Measurements from ENCODE around the gene GALC.
A peak's percentile ranks its signal among the peaks of the same experiment; 100 is the strongest.

GALC gene

DNA sequence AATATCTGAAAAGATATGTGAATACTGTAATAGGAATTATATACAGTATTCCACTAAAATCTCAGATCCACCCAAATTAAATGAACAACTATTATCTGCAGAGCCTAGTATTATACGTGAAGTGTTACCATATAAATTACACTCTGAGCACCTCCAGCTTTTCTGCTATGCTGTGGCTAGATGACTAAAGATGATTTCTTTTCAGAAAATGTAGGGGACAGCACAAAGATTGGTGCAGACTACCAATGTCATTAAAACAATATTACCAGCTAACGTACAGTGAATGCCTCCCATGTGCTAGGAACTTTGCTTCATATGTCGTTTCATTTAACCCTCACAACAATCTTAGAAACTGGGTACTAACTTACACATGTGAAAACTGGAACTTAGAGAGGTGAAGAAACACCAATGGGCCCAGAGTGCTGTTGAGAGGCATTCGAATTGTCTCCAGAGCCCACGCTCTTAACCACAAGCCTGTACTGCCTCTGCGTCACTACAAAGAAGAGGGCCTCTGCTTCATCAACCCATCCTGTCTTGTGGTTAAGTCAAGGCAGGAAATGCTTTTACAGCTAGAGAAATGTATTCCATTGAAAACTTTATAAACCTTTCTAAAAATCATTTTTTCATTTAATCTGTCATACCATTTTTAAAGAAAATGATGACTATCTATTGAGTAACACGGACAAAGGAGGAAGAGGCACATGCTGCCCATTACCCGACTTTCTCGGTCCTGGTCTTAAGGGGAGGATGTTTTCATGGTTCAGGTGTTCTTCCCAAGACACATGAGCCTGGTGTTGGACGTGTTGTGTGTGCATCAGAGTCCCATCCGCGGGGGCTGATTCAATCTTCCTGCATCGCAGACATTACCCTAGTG, 13.2 kb upstream of the GALC start:
- FAIRE-seq: no peak

DNA sequence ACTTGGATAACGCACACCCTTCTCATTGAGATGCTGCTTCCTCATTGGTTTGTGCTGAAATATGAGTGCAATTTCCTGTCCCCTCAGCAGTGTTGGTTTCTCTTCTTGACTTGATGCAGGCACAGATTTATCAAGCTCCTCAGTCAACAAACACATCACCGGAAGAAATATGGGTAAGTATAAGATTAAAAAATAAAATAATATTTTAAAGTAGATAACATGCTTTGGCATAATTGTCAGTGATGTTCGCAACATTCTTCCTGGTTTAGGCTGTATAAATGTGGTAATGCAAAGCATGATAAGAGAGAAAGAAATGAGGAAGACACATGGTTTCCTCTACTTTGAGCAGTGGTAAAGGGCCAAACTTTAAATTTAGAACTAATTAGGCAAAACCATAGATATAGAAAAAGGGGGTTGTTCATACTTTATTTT, 12.1 kb upstream of the GALC start, which contains the start of gene GPR65:
TSS of gene GPR65 (plus strand) at position 86 of the 432 bp plus-strand sequence. CDS start 5,713 bp downstream, outside the sequence.
- no peak for FAIRE-seq

DNA sequence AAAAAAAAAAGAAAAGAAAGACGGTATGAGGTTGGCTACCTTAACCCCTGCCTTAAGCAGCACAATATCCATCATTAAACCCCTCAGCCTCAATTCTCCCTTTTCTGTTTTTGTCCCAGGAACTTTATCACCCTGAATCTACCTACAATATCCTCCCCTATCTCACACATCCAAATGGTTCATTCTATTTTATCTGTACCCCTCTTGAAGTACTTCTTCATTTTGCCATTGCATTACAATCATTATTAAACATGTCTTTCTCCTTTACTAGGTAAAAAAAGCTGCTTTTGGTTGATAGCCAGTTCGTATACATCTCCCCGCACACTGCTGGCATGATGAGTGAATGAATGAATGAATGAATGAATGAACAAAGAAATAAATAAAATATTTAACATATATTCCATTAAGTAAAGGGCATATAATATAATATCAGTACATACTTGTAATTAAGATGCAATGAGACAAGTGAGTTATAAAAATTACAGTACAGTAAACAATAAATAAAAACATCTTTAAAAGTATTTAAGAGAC, 11.6 kb upstream of the GALC start:
- no peak for FAIRE-seq

- FAIRE-seq: no peak
Observed at GRCh38 chr14:88003425-88003824, 10.4 kb upstream of the GALC start.

GRCh38 chr14:88002421-88003075, 9.6 kb upstream of the GALC start:
- FAIRE-seq: no peak

GRCh38 chr14:87999277-87999676, 6.3 kb upstream of the GALC start:
- no peak for FAIRE-seq

GRCh38 chr14:87998482-87998881, 5.5 kb upstream of the GALC start:
- no peak for FAIRE-seq

DNA sequence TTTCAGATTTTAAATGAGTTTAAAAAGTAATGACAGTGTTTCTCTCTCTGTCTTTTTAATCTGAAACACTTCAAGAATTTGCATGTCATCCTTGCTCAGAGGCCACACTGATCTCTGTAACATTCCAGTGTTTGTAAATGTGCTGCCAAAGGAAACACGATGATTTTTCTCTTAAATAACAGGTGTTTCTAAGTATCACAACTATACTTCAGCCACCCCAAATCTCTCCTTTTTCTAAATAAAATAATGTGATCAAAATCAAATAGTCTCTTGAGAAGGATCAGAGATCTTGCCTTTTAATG, 3.3 kb upstream of the GALC start:
- no peak for FAIRE-seq

- FAIRE-seq: no peak
Observed at GRCh38 chr14:87995500-87996290, 2.7 kb upstream of the GALC start.

DNA sequence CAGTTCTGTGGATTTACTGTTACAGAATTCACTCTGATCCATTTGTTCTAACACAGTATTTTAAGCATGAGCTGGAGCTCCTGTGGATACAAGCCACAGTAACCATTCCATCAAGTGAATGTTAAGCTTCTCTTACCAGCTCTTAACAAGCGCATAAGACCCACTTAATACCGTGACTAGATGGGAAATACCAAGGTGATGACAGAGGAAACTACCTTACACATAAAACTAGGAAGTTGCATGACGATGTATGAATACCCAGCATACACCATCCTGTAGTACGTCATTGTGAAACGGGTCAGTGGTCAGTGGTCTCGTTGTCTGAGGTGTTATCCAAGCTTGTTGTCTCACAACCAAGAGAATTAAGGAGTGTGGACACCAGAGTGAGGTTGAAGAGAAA, 2.0 kb upstream of the GALC start:
- no peak for FAIRE-seq

- no peak for FAIRE-seq
Observed at GRCh38 chr14:87992346-87992717, 650 bp downstream of the GALC start.

GRCh38 chr14:87990682-87991081, 2.3 kb downstream of the GALC start:
- FAIRE-seq: no peak

GRCh38 chr14:87989956-87990299, 3.1 kb downstream of the GALC start:
- FAIRE-seq: no peak

- FAIRE-seq: no peak
Observed at GRCh38 chr14:87989221-87989955, 3.6 kb downstream of the GALC start.

- FAIRE-seq: no peak
Observed at GRCh38 chr14:87979689-87980088, 13.3 kb downstream of the GALC start.

GRCh38 chr14:87975636-87976035, 17.3 kb downstream of the GALC start:
- FAIRE-seq: no peak

GRCh38 chr14:87971010-87971409, 22.0 kb downstream of the GALC start:
- no peak for FAIRE-seq

- no peak for FAIRE-seq
Observed at GRCh38 chr14:87967496-87967895, 25.5 kb downstream of the GALC start.

GRCh38 chr14:87966816-87967215, 26.2 kb downstream of the GALC start:
- FAIRE-seq: no peak

DNA sequence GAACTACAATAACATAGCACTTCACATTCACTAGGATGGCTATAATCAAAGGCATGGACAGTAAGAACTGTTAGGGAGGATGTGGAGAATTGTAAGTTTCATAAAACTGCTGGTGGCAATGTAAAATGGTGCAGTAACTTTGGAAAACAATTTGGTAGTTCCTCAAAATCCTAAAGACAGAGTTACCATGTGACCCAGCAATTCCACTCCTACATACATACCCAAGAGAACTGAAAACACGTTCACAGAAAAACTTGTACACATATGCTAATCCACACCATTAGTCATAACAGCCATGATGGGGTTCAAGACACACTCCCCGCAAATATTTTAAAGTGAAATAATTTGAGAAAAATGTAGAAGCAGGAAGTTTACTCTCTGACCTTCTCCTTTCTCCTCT, 31.7 kb downstream of the GALC start:
- no peak for FAIRE-seq

- no peak for FAIRE-seq
Observed at GRCh38 chr14:87960013-87960787, 32.8 kb downstream of the GALC start.

DNA sequence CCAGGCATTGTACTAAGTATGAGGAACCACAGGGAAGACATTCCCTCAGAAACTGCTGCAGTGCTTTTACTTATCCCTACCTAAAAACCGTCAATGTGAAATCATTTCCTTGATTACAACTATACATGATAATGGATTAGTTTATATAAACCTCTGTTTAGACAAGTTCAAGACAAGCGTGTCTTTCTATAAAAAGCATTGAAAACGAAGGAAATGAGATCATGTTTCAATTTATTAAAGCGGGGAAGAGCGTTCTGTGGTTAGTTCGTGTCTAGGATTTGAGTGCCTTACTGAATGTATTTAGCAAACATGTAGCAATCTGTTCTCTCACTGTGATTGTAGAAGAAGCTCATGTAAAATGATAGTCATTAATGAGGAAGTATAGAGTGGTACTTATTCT, 37.5 kb downstream of the GALC start:
- peak; percentile 53 for FAIRE-seq

All from colon (tissue), 2 donors.